PFSK-1 (cell line): ENCODE data around the gene ACSL5. TPM values are rescaled to one million over a fixed set of nuclear protein-coding genes. Genes with fewer than 3 reads are reported as not detected.

Source experiments
- FOXP2 ChIP-seq: optimal IDR thresholded peaks from 2 replicates; pipeline ENCODE3; 2011; ENCODE audit warnings: borderline replicate concordance, control low read depth, inconsistent platforms; ENCODE audit not compliant: insufficient read depth; ENCODE audit errors: extremely low read length, extremely low read depth
- POLR2AphosphoS5 ChIP-seq: IDR thresholded peaks from 2 replicates; pipeline ENCODE4 v1.6.1; 2012; ENCODE audit warnings: low read depth, mild to moderate bottlenecking, control low read depth, low read length, moderate library complexity
- SIN3A ChIP-seq: IDR thresholded peaks from 2 replicates; pipeline ENCODE4 v1.6.1; 2012; ENCODE audit warnings: mild to moderate bottlenecking, low read length, moderate library complexity, borderline replicate concordance; ENCODE audit not compliant: insufficient read depth
- TAF1 ChIP-seq: IDR thresholded peaks from 2 replicates; pipeline ENCODE4 v1.6.1; 2012; ENCODE audit warnings: low read length, control low read depth, borderline replicate concordance; ENCODE audit not compliant: insufficient read depth
- polyA plus RNA-seq: library from polyadenylated mRNA; unstranded; fragments of >200 nt; gene quantifications from one replicate; pipeline ENCODE4 v1.2.1, GENCODE V29; 2012; ENCODE audit warnings: low read depth, missing spikeins; ENCODE audit not compliant: insufficient read length
- TF ChIP-seq, protein P1 (sequence below), 2 experiments: IDR thresholded peaks; 2 replicates each; pipeline versions ENCODE4 v1.6.1 to v1.8.0; 2011 to 2012; ENCODE audit warnings: low read depth in 2 of 2, low read length in 2 of 2, control low read depth in 1 of 2, inconsistent platforms in 1 of 2, mild to moderate bottlenecking in 1 of 2, moderate library complexity in 1 of 2; ENCODE audit not compliant: insufficient read depth in 1 of 2

ACSL5 gene, protein sequence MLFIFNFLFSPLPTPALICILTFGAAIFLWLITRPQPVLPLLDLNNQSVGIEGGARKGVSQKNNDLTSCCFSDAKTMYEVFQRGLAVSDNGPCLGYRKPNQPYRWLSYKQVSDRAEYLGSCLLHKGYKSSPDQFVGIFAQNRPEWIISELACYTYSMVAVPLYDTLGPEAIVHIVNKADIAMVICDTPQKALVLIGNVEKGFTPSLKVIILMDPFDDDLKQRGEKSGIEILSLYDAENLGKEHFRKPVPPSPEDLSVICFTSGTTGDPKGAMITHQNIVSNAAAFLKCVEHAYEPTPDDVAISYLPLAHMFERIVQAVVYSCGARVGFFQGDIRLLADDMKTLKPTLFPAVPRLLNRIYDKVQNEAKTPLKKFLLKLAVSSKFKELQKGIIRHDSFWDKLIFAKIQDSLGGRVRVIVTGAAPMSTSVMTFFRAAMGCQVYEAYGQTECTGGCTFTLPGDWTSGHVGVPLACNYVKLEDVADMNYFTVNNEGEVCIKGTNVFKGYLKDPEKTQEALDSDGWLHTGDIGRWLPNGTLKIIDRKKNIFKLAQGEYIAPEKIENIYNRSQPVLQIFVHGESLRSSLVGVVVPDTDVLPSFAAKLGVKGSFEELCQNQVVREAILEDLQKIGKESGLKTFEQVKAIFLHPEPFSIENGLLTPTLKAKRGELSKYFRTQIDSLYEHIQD
- polyA plus RNA-seq = 0.20 TPM

DNA sequence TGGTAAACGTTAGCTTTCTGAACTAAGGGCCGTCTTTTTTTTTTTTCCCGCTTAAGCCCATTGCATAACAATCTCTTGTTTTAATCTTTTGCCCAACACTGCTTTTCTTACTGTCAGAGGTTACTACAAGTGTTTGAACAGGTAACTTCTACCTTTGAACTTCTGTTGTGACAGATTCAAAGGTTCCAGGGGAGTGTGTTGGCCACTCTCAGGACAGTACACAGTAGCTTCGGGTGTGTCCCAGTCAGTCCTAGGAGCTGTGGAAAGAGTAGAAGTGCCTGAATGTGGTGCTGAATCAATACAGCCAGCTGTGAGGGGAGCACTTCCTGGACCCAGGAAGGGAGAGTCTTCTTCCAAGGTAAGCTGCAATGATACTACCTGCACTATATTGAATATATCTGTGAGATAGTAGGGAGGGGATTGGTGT is at the start of gene ACSL5:
Gene ACSL5, plus strand, starts transcription at position 205 of the 427 bp plus-strand sequence. CDS start 20,831 bp downstream, outside the sequence.
- TF ChIP-seq SIN3A (no peak), POLR2AphosphoS5 (no peak), TAF1 (no peak), FOXP2 (no peak)
- TF ChIP-seq, protein P1, sequence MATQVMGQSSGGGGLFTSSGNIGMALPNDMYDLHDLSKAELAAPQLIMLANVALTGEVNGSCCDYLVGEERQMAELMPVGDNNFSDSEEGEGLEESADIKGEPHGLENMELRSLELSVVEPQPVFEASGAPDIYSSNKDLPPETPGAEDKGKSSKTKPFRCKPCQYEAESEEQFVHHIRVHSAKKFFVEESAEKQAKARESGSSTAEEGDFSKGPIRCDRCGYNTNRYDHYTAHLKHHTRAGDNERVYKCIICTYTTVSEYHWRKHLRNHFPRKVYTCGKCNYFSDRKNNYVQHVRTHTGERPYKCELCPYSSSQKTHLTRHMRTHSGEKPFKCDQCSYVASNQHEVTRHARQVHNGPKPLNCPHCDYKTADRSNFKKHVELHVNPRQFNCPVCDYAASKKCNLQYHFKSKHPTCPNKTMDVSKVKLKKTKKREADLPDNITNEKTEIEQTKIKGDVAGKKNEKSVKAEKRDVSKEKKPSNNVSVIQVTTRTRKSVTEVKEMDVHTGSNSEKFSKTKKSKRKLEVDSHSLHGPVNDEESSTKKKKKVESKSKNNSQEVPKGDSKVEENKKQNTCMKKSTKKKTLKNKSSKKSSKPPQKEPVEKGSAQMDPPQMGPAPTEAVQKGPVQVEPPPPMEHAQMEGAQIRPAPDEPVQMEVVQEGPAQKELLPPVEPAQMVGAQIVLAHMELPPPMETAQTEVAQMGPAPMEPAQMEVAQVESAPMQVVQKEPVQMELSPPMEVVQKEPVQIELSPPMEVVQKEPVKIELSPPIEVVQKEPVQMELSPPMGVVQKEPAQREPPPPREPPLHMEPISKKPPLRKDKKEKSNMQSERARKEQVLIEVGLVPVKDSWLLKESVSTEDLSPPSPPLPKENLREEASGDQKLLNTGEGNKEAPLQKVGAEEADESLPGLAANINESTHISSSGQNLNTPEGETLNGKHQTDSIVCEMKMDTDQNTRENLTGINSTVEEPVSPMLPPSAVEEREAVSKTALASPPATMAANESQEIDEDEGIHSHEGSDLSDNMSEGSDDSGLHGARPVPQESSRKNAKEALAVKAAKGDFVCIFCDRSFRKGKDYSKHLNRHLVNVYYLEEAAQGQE (IDR thresholded peaks at IDR 0.05; ENCODE audit: insufficient read depth in 1 of 2, low read depth in 2 of 2, low read length in 2 of 2) = no peak

DNA sequence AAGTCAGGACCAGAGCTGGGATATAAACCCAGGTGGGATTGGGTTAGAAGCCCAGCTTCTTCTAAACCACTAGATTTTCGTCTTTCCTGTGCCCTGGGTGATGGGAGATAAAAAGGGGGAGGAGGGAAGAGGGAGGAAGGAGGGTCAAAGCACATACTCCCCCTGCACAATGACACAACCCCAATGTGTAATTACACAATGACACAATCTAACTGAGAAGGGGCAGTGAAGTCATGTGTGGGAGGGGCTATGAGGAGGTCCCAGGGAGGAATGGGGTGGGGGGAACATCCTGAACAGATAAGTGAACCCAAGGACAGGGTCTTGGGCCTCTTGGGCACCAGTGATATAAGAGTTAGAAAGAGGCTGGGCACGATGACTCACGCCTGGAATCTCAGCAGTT is 46.2 kb upstream of the ACSL5 start:
- TF ChIP-seq POLR2AphosphoS5 = no peak

DNA sequence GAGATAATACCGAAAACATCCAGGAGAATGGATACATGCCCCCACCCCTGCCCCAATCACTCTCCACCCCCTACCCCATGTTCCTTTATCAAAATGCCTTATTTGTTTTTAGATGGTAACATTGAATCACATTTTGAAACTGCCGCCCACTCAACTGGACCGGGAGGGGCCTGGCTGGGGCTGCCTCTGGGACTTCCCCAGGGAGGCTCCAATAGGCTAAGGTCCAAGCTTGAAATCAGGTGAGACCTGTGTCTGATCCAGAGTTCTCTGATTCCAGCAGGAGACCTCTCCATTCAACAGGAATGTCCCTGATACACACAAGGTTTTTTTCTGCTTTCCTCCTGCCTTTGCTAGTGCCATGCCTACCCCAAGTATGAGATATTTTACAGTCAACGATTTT is 43.8 kb upstream of the ACSL5 start:
- TF ChIP-seq FOXP2 (no peak), SIN3A (no peak), TAF1 (no peak), POLR2AphosphoS5 (no peak)
- TF ChIP-seq, protein P1 (IDR thresholded peaks at IDR 0.05; ENCODE audit: insufficient read depth in 1 of 2, low read depth in 2 of 2, low read length in 2 of 2) = no peak

DNA sequence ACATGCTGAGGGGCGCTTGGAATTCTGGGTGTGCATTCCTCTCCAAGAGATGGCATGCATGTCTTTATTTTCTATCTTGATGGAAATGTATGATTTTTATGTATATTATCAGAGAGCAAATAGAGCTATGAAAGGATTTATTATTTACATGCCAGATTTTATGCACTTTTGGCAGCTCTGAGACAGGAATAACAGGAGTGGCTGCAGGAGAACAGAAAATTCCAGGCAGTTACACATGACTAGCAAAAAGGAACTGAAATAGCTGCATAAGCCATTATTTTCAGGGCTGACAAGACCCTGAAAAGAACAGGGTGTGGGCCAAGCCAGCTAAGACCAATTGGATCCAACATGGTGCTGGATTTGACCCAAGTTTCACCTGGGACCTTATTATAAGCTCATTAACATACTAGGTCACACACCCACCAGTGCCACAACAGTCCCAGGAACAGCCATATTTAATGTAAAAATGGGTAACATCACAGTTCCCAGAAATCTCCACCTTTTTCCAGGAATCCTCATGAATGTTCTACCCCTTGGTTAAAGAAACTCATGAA is 43.2 kb upstream of the ACSL5 start:
- TF ChIP-seq TAF1 (no peak), POLR2AphosphoS5 (no peak), FOXP2 (no peak), SIN3A (no peak)
- TF ChIP-seq, protein P1 (IDR thresholded peaks at IDR 0.05; ENCODE audit: insufficient read depth in 1 of 2, low read depth in 2 of 2, low read length in 2 of 2) = no peak

DNA sequence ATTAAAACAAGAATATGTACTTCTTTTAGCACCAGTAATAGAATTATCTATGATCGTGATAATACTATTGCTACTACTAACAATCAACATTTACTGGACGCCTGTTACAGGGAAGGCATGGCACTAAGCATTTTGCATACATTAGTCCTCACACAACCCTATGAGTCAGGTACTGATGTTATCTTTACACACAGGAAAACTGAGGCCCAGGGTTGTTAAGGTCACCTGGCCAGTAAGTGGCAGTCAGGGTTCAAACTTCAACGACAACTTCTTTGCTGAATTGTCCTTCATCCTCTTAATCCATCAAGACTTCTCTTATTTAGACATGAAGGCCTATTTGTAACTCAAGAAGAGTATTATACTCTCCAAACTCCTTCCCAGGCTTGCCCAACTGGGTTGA is 41.9 kb upstream of the ACSL5 start:
- no peak for TF ChIP-seq POLR2AphosphoS5
- TF ChIP-seq, protein P1 (IDR thresholded peaks at IDR 0.05; ENCODE audit: insufficient read depth in 1 of 2, low read depth in 2 of 2, low read length in 2 of 2) = no peak
- no peak for TF ChIP-seq SIN3A
- no peak for TF ChIP-seq FOXP2
- TF ChIP-seq TAF1 = no peak
